ENCODE data around the gene ZNF620.
"Not testable (repeated sequence)": the region's sequence is repeated elsewhere in the genome, so short reads cannot be mapped to it uniquely, and the experiment has no call there.

Gene ZNF620

DNA sequence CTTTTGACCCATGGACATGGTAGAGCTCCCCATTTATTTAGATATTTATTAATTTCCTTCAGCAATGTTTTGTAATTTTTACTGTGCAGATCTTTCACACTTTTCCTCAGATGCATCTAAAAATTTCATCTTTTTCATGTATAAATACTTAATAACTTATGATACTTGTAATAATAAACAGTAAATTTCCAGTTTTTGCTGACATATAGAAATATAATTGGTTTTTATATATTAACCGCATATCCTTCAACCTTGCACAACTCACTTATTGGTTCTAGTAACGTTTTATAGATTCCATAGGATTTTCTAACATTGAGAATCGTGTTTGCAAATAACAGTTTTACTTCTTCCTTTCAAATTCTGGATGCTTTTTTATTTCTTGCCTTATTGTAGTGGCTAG, 15.4 kb downstream of the ZNF620 start:
- no peak overlapping the region for H3K27ac Mint-ChIP-seq
- H3K27me3 Mint-ChIP-seq: no peaks in the 10 kb centered on the region
- no peak overlapping the region for H3K4me3 Mint-ChIP-seq
- intact Hi-C loops (cut with micrococcal nuclease): loop anchor here (5.0 kb wide), 1 partner anchor 329 kb away; no protein-coding TSS in a partner anchor
- no peaks in the 10 kb centered on the region for H3K9me3 Mint-ChIP-seq
- peaks cover 13% of the 10 kb centered on the region for H3K4me1 Mint-ChIP-seq (ENCODE audit: low read depth)
- peaks cover 9% of the 10 kb centered on the region for H3K36me3 Mint-ChIP-seq (ENCODE audit: low read depth)

DNA sequence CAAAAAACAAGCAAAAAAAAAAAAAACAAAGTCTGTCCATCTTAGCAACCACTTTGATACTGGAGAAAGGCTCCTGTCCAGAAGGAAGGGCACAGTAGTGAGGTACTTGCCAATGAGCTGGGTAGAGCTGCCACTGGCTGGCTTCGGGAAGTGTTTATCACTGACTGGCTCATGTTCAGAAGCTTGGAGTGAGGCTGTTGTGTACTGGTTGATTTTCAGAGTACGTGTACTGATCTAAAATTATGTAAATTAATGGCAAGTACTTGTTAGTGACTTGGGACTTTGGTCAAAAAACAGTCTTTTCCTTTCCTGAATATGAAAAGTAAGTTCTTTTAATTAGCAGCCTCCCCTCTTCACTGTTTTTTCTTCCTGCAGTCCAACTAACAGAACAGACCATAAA, 17.9 kb downstream of the ZNF620 start:
- peaks cover 24% of the 10 kb centered on the region for H3K4me1 Mint-ChIP-seq (ENCODE audit: low read depth)
- H3K27ac Mint-ChIP-seq: peak overlapping the region; percentile 98
- intact Hi-C loops (cut with micrococcal nuclease): loop anchor here (1.0 to 5.0 kb wide), 4 partner anchors 46 to 331 kb away; partner anchors contain the start of genes RPL14 and ZNF619
- no peaks in the 10 kb centered on the region for H3K27me3 Mint-ChIP-seq
- peaks cover 30% of the 10 kb centered on the region for H3K36me3 Mint-ChIP-seq (ENCODE audit: low read depth)
- H3K9me3 Mint-ChIP-seq: no peaks in the 10 kb centered on the region
- no peak overlapping the region for H3K4me3 Mint-ChIP-seq

DNA sequence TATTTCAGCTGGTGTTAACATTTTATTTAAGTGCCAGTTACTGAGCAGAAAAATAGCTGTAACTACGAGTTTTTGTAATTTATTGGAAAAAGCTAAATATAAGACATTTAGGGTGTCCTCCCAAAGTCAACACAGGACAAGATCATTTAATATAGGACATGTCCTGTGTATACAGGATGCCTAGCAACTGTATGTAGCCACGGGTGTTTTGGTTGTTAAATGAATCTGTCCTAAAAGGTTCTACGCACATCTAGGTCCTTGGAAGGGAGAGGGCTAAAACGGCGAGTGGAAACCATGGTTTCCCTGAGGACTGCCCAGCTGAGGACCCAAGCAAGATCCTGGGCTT, 18.4 kb downstream of the ZNF620 start:
- H3K36me3 Mint-ChIP-seq (ENCODE audit: low read depth): peaks cover 35% of the 10 kb centered on the region
- H3K9me3 Mint-ChIP-seq: no peaks in the 10 kb centered on the region
- intact Hi-C loops (cut with micrococcal nuclease): loop anchor here (1.0 to 5.0 kb wide), 4 partner anchors 47 to 332 kb away; partner anchors contain the start of genes RPL14 and ZNF619
- H3K4me1 Mint-ChIP-seq (ENCODE audit: low read depth): peaks cover 27% of the 10 kb centered on the region
- H3K27me3 Mint-ChIP-seq: no peaks in the 10 kb centered on the region
- peak overlapping the region; percentile 98 for H3K27ac Mint-ChIP-seq
- peak overlapping the region; percentile 88 for H3K4me3 Mint-ChIP-seq

DNA sequence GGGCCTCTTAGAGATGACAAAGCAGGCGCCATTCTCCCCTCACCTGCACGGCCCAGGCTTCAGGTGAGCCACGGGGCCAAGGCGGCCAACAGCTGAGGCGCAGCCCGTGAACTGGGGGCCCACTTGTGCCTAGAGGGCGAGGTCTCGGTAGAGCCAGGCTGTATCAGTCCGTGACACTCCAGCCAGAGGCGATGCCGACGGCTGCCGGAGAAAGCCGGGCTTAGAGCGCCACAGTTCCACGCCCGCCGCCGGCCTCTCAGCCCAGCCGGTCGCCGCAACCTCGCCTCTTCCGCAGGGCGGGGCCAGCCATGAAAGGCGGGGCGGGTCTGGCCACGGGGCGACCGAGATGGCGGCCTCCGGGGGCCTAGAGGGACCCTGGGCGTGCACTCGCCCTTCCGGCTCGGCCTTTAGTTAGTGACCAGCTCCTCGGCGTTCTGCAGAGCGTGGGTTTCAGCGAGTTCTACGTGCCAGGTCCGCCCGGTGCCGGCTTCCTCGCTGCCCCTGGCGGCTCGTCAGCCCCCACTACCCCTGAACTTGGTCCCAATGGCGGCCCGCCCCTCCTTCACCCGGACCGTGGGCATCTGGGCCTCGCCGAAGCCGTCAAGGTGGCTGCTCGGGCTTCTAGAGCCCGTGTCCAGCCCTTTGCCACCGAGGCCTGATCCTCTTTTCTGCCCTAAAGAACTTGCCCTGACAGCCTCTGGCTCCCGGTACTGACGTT, 18.9 kb downstream of the ZNF620 start, which contains the start of gene ZNF621:
TSS of gene ZNF621 (plus strand) at position 393 of the 718 bp plus-strand sequence. CDS start 881 bp downstream, outside the sequence.
- H3K27ac Mint-ChIP-seq: peak within 1 kb of the TSS; percentile 98
- peaks cover 40% of the 10 kb centered on the region for H3K36me3 Mint-ChIP-seq (ENCODE audit: low read depth)
- intact Hi-C loops (cut with micrococcal nuclease): loop anchor here (1.0 to 5.0 kb wide), 4 partner anchors 47 to 332 kb away; partner anchors contain the start of genes RPL14 and ZNF619
- peak within 1 kb of the TSS; percentile 88 for H3K4me3 Mint-ChIP-seq
- H3K27me3 Mint-ChIP-seq: no peaks in the 10 kb centered on the region
- no peaks in the 10 kb centered on the region for H3K9me3 Mint-ChIP-seq
- H3K4me1 Mint-ChIP-seq (ENCODE audit: low read depth): peaks cover 27% of the 10 kb centered on the region

DNA sequence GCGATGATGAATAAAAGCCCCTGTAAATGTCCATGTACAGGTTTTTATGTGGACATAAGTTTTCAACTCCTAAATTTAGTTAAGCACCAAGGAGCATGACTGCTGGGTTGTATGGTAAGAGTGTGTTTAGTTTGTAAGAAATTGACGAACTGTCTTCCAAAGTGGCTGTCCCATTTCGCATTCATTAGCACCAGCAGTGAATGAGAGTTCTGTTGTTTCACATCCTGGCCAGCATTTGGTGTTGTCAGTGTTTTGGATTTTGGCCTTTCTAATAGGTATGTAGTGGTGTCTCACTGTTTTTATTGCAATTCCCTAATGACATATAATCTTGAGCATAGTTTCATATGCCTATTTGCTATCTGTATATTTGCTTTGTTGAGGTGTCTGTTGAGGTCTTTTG, 22.6 kb downstream of the ZNF620 start:
- H3K36me3 Mint-ChIP-seq (ENCODE audit: low read depth): peaks cover 77% of the 10 kb centered on the region
- no peak overlapping the region for H3K27ac Mint-ChIP-seq
- H3K4me1 Mint-ChIP-seq (ENCODE audit: low read depth): peaks cover 27% of the 10 kb centered on the region
- no peaks in the 10 kb centered on the region for H3K27me3 Mint-ChIP-seq
- peaks cover 28% of the 10 kb centered on the region for H3K9me3 Mint-ChIP-seq
- H3K4me3 Mint-ChIP-seq: no peak overlapping the region
- intact Hi-C loops (cut with micrococcal nuclease): no loop called here

DNA sequence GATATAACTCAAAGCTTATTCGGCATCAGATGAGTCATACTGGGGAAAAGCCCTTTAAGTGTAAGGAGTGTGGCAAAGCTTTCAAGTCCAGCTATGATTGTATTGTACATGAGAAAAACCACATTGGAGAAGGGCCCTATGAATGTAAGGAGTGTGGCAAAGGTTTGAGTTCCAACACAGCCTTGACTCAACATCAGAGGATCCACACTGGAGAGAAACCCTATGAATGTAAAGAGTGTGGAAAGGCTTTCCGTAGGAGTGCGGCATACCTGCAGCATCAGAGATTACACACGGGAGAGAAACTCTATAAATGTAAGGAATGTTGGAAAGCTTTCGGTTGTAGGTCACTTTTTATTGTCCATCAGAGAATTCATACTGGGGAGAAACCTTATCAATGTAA, 26.4 kb downstream of the ZNF620 start:
- Mint-ChIP-seq H3K27me3 (no peaks in the 10 kb centered on the region), H3K9me3 (peaks cover 55% of the 10 kb centered on the region), H3K4me1 (ENCODE audit: low read depth) (peaks cover 5% of the 10 kb centered on the region), H3K27ac (no peak overlapping the region), H3K4me3 (no peak overlapping the region), H3K36me3 (ENCODE audit: low read depth) (peaks cover 97% of the 10 kb centered on the region)
- intact Hi-C loops (cut with micrococcal nuclease): no loop called here

DNA sequence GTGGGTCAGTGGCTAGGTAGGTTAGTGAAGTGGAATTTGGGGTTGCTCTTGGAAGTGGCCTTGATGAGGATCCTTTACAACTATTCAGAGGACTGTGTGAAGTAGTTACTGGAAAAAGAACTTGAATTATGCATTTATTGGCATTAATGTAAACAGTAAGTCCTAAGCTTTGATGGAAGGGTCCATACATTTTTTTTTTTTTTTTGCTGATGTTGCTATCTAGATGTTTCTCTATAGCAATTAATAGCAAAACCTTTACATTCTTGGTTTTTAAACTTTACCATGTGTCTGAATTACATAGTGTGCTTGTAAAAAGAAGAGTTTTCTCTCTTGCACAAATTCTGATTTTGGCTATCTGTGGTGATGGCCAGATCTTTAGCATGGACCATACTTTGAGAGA, 28.4 kb downstream of the ZNF620 start:
- Mint-ChIP-seq H3K27ac (no peak overlapping the region), H3K9me3 (peaks cover 63% of the 10 kb centered on the region), H3K36me3 (ENCODE audit: low read depth) (peaks cover 93% of the 10 kb centered on the region), H3K27me3 (no peaks in the 10 kb centered on the region), H3K4me3 (no peak overlapping the region), H3K4me1 (ENCODE audit: low read depth) (no peaks in the 10 kb centered on the region)
- intact Hi-C loops (cut with micrococcal nuclease): no loop called here

DNA sequence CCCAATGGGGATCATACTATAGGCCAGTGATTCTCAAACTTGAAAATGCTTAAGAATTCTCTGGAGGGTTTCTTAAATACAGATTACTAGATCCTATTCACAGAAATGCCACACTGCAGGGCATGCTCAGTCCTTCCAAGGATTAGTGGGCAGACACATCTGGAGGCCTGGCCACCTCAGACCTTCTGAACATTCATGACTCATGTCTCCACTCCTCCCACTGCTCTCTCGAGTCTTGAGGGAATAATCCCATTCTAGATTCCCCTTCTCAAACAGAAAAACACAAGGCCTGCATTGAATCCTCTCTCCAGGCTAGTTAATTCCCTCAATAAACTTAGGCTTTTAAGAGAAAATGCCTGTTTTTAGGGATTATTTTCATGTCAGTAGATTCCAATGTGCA, 41.0 kb downstream of the ZNF620 start:
- H3K9me3 Mint-ChIP-seq: peaks cover 18% of the 10 kb centered on the region

DNA sequence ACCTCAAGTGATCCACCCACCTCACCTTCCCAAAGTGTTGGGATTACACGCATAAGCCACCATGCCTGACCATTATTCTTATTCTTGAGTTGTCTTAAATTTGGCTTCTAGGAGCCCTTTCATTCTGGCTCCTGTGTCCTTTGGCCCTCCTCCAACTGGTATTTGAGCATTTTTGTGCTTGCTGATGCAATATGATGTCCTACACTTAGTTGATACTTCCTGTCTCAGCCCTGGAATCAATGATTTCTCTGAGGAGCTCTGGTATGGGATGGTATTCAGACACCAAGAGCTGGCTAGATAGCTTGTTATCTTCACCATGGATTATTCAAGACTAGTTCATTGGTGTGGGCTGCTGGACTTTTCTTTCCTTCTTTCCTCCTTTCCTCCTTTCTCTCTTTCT, 44.3 kb downstream of the ZNF620 start:
- intact Hi-C loops (cut with micrococcal nuclease): no loop called here
- no peaks in the 10 kb centered on the region for H3K27me3 Mint-ChIP-seq
- no peak overlapping the region for H3K27ac Mint-ChIP-seq
- no peaks in the 10 kb centered on the region for H3K4me1 Mint-ChIP-seq (ENCODE audit: low read depth)
- peaks cover 19% of the 10 kb centered on the region for H3K9me3 Mint-ChIP-seq
- H3K36me3 Mint-ChIP-seq (ENCODE audit: low read depth): no peaks in the 10 kb centered on the region
- H3K4me3 Mint-ChIP-seq: no peak overlapping the region

More for the DNA sequence above, 41.0 kb downstream of the ZNF620 start:
- intact Hi-C loops (cut with micrococcal nuclease): no loop called here
- H3K27me3 Mint-ChIP-seq: no peaks in the 10 kb centered on the region
- H3K4me3 Mint-ChIP-seq: no peak overlapping the region
- H3K4me1 Mint-ChIP-seq (ENCODE audit: low read depth): no peaks in the 10 kb centered on the region
- H3K36me3 Mint-ChIP-seq (ENCODE audit: low read depth): no peaks in the 10 kb centered on the region
- H3K27ac Mint-ChIP-seq: no peak overlapping the region

DNA sequence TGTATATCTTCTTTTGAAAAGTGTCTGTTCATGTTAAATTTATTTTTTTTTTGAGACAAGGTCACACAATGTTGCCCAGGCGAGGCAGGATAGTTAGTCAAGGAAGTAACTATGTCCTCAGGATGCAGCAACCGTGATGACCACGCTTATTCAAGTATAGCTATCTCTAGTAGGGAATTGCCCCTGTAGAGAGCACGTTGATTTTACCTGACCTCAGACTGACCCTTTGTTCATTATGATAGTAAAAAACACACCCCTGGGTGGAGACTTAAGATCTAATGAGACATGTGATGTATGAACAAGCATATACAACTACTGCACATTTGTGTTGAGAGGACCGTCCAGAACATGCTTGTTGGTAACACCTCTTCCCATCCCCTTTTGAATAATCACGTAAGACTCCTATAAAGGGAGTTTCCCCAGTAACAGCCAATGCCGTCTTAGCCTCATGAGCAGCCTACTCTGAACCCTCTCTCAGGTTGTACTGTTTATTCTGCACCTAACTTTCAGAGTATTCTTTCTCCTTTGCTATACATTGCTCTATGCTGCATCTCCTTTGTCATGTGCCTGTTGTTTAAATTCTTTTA, 51.8 kb downstream of the ZNF620 start:
- Mint-ChIP-seq H3K27ac (no peak overlapping the region), H3K27me3 (no peaks in the 10 kb centered on the region), H3K4me1 (ENCODE audit: low read depth) (no peaks in the 10 kb centered on the region), H3K9me3 (peaks cover 20% of the 10 kb centered on the region), H3K4me3 (no peak overlapping the region), H3K36me3 (ENCODE audit: low read depth) (no peaks in the 10 kb centered on the region)
- intact Hi-C loops (cut with micrococcal nuclease): no loop called here

DNA sequence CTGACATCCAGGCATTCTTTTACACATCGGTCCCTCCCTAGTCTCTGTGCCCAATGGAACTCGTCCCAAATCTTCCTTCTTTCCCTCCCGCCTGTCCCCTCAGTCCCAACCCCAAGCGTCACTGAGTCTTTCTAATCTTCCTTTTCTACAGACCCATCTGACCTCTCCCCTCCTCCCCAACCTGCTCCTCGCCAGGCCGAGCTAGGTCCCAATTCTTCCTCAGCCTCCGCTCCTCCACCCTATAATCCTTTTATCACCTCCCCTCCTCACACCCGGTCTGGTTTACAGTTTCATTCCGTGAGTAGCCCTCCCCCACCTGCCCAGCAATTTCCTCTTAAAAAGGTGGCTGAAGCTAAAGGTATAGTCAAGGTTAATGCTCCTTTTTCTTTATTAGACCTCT, 56.6 kb downstream of the ZNF620 start:
- H3K4me1 Mint-ChIP-seq (ENCODE audit: low read depth): not testable (repeated sequence)

DNA sequence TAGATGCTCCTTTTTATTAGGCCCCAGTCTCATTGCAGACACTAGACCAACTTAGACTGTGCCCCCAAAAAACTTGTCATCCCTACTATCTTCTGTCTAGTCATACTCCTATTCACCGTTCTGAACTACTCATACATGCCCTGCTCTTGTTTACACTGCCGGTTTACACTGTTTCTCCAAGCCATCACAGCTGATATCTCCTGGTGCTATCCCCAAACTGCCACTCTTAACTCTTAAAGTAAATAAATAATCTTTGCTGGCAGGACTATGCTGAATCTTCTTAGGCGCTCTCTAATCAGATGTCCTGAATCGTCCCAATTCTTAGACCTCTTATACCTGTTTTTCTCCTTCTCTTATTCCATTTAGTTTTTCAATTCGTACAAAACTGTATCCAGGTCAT, 59.8 kb downstream of the ZNF620 start:
- H3K27me3 Mint-ChIP-seq; H3K4me1 Mint-ChIP-seq (ENCODE audit: low read depth); intact Hi-C loops (cut with micrococcal nuclease); H3K4me3 Mint-ChIP-seq; H3K36me3 Mint-ChIP-seq (ENCODE audit: low read depth); H3K27ac Mint-ChIP-seq: not testable (repeated sequence)
- H3K9me3 Mint-ChIP-seq: peaks cover 22% of the 10 kb centered on the region

More for the DNA sequence above, 56.6 kb downstream of the ZNF620 start:
- peaks cover 22% of the 10 kb centered on the region for H3K9me3 Mint-ChIP-seq
- H3K27ac Mint-ChIP-seq; H3K27me3 Mint-ChIP-seq; intact Hi-C loops (cut with micrococcal nuclease); H3K36me3 Mint-ChIP-seq (ENCODE audit: low read depth); H3K4me3 Mint-ChIP-seq: not testable (repeated sequence)

DNA sequence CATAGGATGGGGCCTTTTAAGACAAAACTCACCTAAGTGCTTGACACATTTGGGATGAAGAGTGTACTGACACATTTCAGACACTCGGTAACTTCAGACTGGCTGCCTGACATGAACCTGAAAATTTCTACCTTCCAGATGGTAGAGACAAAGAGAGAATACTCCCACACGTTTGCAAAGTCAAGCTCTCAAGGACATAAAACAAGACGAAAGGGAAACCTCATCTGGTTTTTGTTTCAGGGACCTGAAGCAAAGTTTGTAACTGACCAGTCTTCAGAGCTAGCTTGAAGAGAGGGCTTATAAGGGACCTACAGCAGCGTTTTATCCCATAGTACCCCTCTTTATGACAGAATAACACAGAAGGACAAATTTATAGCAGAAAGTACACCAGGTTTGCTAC, 60.9 kb downstream of the ZNF620 start:
- no peaks in the 10 kb centered on the region for H3K36me3 Mint-ChIP-seq (ENCODE audit: low read depth)
- H3K4me3 Mint-ChIP-seq: no peak overlapping the region
- no peaks in the 10 kb centered on the region for H3K4me1 Mint-ChIP-seq (ENCODE audit: low read depth)
- H3K9me3 Mint-ChIP-seq: peaks cover 11% of the 10 kb centered on the region
- intact Hi-C loops (cut with micrococcal nuclease): no loop called here
- H3K27me3 Mint-ChIP-seq: peaks cover 2% of the 10 kb centered on the region
- H3K27ac Mint-ChIP-seq: no peak overlapping the region
